GM21576 (cell line): ENCODE results near the gene DSP.

ENCODE experiments used
- ATAC-seq: cut with Tn5 transposase; IDR thresholded peaks from one replicate; pipeline ENCODE4 v1.9.1; 2021; ENCODE audit warnings: mild to moderate bottlenecking, moderate library complexity; ENCODE audit not compliant: unreplicated experiment

DSP gene

GRCh38 chr6:7532821-7533220 lies 8.7 kb upstream of the DSP start:
- ATAC-seq, result no peak

- no peak for ATAC-seq
These were observed 7.3 kb upstream of the DSP start for GRCh38 chr6:7534192-7534591.

- ATAC-seq, result no peak
These were observed 6.0 kb upstream of the DSP start for GRCh38 chr6:7535498-7535897.

- ATAC-seq, result no peak
These were observed 3.8 kb upstream of the DSP start for GRCh38 chr6:7537565-7538174.

- ATAC-seq, result no peak
These were observed 3.0 kb upstream of the DSP start for GRCh38 chr6:7538484-7538883.

- no peak for ATAC-seq
These were observed 876 bp upstream of the DSP start for GRCh38 chr6:7540595-7540994.

GRCh38 chr6:7542065-7542873 lies 798 bp downstream of the DSP start:
- ATAC-seq, result no peak

GRCh38 chr6:7542874-7543624 lies 1.6 kb downstream of the DSP start:
- ATAC-seq, result no peak

- no peak for ATAC-seq
These were observed 2.4 kb downstream of the DSP start for GRCh38 chr6:7543789-7544424.

GRCh38 chr6:7544597-7544996 lies 3.1 kb downstream of the DSP start:
- ATAC-seq, result no peak

GRCh38 chr6:7545316-7546019 lies 4.0 kb downstream of the DSP start:
- ATAC-seq, result no peak

- ATAC-seq, result no peak
These were observed 4.5 kb downstream of the DSP start for GRCh38 chr6:7546020-7546369.

- no peak for ATAC-seq
These were observed 4.9 kb downstream of the DSP start for GRCh38 chr6:7546383-7546782.

GRCh38 chr6:7546896-7547295 lies 5.4 kb downstream of the DSP start:
- ATAC-seq, result no peak

GRCh38 chr6:7547315-7547714 lies 5.8 kb downstream of the DSP start:
- no peak for ATAC-seq

- ATAC-seq, result no peak
These were observed 8.9 kb downstream of the DSP start for GRCh38 chr6:7550433-7550801.

- no peak for ATAC-seq
These were observed 13.2 kb downstream of the DSP start for GRCh38 chr6:7554533-7555275.

GRCh38 chr6:7555671-7556070 lies 14.2 kb downstream of the DSP start:
- ATAC-seq, result no peak

GRCh38 chr6:7556394-7557106 lies 15.1 kb downstream of the DSP start:
- no peak for ATAC-seq

GRCh38 chr6:7557652-7558051 lies 16.2 kb downstream of the DSP start:
- no peak for ATAC-seq
